Body of pancreas (tissue), 4 donors: ENCODE results near the gene MBNL1.

Experiments used
- CTCF ChIP-seq, 7 experiments: fragments of 450-650 bp in 4 of 7; fragments of 200-600 bp in 3 of 7; sonication (generic) in 3 of 7; IDR thresholded peaks; one replicate each; pipeline ENCODE4 v1.5.1; 2016 to 2019; ENCODE audit warnings: antibody characterized with exemption in 7 of 7
- POLR2A ChIP-seq, 3 donors: fragments of 450-650 bp; IDR thresholded peaks; one replicate each; pipeline ENCODE4 v1.6.1; 2016; ENCODE audit warnings: antibody characterized with exemption in 3 of 3, mild to moderate bottlenecking in 2 of 3

DNA sequence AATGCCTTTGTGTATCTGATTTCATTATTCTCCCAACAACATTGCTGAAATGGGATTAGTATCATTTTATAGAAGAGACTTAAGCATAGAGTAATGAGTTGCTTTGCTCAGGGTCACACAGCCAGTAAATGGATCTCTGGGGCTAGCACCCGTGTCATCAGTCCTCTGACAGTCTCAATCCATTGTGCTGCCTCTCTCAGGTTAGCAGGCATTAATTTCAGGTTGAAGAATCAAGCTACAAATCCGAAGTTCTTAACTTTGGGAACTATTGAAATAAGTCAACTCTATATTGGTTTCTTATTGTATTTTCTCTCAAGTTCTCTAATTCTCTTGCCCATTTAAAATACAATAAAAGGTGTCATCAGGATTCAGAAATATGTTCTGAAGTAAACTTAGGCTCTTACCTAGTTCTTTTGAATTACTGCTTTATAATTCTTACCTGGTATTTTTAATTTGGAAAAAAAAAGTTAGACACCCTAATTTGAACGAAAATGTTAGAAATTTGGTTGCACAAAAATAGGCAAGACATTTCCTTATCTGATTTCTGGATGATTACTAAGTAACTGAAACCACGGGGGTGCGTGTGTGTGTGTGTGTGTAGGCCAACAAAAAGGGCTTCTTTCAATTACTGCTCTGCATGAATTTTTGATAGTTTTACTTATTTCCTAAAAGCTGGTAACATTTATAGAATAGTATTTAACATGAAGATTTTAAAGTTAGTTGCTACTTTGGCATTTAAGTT is 189.8 kb downstream of the MBNL1 start:
- TF ChIP-seq CTCF (IDR thresholded peaks at IDR 0.05) (no peak), POLR2A (IDR thresholded peaks at IDR 0.05) (no peak)
